A172 (cell line): ENCODE data around the gene COIL. TPM values are rescaled to one million over a fixed set of nuclear protein-coding genes. Genes with fewer than 3 reads are reported as not detected.

Experiments
- DNase-seq: peaks from one replicate; pipeline ENCODE4 v3.0.0-alpha.2; 2015; ENCODE audit warnings: low spot score
- total RNA-seq: library from RNA; depleted of rRNA; stranded (reverse); fragments of >200 nt; shearing (Covaris generic); gene quantifications from 2 replicates; pipeline ENCODE4 v1.2.3, GENCODE V29; 2014

Gene COIL
- total RNA-seq, 1 experiment from 2014 or later = 28.0 TPM

- no peak for DNase-seq
These were observed 25.4 kb downstream of the COIL start for GRCh38 chr17:56935461-56935860.

- DNase-seq = no peak
These were observed 26.6 kb downstream of the COIL start for GRCh38 chr17:56934280-56934679.

GRCh38 chr17:56933868-56934267 lies 27.0 kb downstream of the COIL start:
- no peak for DNase-seq

- DNase-seq = no peak
These were observed 27.6 kb downstream of the COIL start for GRCh38 chr17:56933151-56933745.

GRCh38 chr17:56930739-56931337 lies 30.0 kb downstream of the COIL start:
- no peak for DNase-seq

GRCh38 chr17:56929362-56929969 lies 31.4 kb downstream of the COIL start:
- DNase-seq = no peak

GRCh38 chr17:56928586-56928985 lies 32.3 kb downstream of the COIL start:
- DNase-seq = no peak

GRCh38 chr17:56926704-56927103 lies 34.1 kb downstream of the COIL start:
- DNase-seq = no peak

GRCh38 chr17:56926270-56926669 lies 34.6 kb downstream of the COIL start:
- DNase-seq = no peak

GRCh38 chr17:56925088-56925487 lies 35.8 kb downstream of the COIL start:
- DNase-seq = no peak

- no peak for DNase-seq
These were observed 41.1 kb downstream of the COIL start for GRCh38 chr17:56919717-56920116.

- no peak for DNase-seq
These were observed 41.9 kb downstream of the COIL start for GRCh38 chr17:56918916-56919315.

GRCh38 chr17:56917559-56918296 lies 43.1 kb downstream of the COIL start:
- no peak for DNase-seq

- no peak for DNase-seq
These were observed 46.1 kb downstream of the COIL start for GRCh38 chr17:56914581-56915273.

- peak; percentile 83 for DNase-seq
These were observed 46.8 kb downstream of the COIL start, which contains the start of gene TRIM25 for GRCh38 chr17:56913867-56914580. TSS of gene TRIM25 (minus strand) at chr17:56914049. CDS start at chr17:56913988, 61 bp downstream.

- no peak for DNase-seq
These were observed 47.4 kb downstream of the COIL start for GRCh38 chr17:56913353-56913866.

GRCh38 chr17:56913000-56913311 lies 47.9 kb downstream of the COIL start:
- no peak for DNase-seq

- no peak for DNase-seq
These were observed 48.5 kb downstream of the COIL start for GRCh38 chr17:56912105-56912999.

GRCh38 chr17:56910509-56911235 lies 50.2 kb downstream of the COIL start:
- DNase-seq = no peak
